CMK (cell line): ENCODE results near the gene NID2.

Experiments used
- DNase-seq: peaks from one replicate; pipeline ENCODE4 v3.0.0-alpha.2; 2010; ENCODE audit warnings: low read depth

NID2 gene

DNA sequence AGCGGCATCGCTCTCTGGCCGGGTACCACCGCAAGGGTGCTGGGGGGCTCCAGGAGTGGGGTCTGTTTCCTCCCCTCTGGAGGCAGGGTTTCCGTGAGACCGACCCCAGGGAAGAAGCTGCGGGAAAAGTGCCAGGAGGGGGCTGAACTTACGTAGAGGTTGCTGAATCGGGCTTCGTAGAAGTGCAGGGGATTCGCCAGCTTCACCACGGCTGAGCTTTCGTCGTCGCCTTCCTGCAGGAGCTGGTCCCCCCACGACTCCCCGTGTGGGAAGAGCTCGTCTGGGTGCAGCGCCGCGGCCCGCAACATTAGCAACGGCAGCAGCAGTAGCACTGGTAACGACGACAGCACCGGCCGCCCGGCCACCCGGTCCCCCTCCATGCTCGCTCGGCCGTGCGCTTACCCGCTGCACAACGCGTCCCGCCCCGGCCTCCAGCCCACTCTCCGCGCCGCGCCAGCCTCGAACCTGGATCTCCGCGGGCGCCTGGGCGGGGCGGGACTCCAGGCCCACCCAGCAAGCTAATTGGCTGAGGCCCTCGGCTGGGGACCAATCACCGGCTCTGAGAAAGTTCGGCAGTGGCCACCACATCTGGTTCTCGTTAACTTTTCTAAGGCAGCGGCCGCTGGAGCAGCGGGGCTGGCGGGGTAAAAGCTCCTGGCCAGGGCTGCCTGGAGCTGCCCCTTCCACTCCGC lies at the start of gene NID2:
TSS of gene NID2 (minus strand) at position 445 of the 692 bp plus-strand sequence. CDS start at position 380, 65 bp downstream.
- no peak for DNase-seq

DNA sequence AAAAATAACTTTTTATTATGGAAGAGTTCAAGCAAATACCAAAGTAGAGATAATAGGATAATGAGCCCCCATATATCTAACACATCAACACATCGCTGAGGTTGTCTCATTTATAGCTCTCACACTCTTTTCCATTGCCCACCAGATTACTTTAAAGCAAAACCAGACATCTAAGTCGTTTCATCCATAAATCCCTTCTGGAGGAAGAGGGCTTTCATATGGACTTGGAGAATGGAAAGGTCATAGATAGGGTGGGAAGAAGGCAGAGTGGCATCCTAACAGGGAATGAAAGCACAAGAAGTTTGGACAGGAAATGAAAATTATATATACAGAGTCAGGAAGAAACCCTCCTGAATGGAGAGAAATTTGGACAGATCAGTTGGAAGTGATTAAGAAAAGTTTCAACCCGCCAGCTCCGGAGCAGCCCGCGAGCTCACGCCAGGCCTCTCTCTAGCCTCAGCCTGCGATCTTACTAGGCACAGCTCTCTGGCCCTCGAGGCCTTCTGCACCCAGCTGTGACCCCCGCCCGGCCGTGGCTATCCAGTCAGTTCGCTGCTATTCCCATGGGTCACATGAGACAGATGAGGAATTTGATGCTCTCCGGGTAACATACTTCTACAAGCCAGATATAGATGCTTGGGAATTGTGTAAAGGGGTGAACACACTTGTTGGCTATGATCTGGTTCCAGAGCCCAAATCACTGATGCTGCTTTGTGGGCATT lies 48.4 kb upstream of the NID2 start:
- no peak for DNase-seq

DNA sequence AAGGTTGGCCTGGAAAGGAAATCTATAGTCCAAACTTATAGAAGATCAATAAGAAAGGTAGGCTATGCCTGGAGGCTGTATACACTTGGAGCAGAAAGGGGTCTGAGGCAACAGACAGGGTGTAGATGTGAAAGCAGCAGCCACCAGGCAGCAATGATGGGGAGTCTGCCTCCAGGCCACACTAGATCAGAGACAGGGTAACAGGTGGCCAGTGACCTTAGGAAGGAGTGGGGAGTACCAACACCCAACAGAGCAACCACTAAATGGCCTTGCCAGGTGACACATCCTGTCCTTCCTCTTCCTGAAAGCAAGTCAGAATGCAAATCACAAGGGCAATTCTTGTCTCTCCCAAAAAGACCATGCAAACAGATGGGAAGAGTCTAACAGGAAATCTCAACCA lies 46.4 kb upstream of the NID2 start:
- DNase-seq, result no peak

GRCh38 chr14:52112336-52113018 lies 43.6 kb upstream of the NID2 start:
- DNase-seq, result no peak

- no peak for DNase-seq
Measured at GRCh38 chr14:52111583-52111982, 42.7 kb upstream of the NID2 start.

- no peak for DNase-seq
Measured at GRCh38 chr14:52110441-52111086, 41.7 kb upstream of the NID2 start.

DNA sequence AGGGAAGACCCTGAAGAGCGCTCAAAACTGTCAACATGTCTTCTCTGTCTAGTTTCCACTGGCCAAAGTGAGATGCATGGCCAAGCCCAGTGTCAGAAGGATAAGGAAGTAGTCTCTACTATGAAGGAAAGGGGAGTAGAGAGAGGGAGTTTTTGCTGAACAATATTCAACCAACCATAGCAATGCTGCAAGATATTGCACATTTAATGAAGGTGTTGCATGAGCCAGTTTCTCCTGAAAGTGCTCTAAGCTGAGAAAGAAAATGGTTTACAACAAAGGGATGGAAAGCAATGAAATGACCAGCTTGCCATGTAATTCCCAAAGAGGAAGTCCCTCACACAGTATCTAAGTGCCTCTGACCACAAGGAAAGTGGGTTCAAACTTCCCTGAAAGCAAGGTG lies 40.0 kb upstream of the NID2 start:
- DNase-seq, result no peak

DNA sequence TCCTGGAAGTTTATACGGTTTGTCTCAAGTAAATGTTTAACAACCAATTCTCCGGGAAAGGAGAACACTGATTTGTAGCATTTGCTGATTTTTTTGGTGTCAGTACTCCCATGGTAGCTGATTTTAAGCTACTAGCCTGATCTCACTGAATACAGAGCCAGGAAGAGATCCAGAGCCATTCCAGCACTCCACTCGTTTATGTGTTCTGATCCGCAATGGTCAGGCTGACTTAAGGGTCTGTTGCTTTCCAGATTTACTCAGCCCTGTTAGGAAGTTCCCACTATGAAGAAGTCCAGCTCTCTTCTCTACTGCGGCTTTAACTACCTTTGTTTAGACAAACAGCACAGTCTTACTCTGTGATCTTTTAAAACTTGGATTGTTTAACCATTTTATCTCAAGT lies 38.0 kb upstream of the NID2 start:
- no peak for DNase-seq

DNA sequence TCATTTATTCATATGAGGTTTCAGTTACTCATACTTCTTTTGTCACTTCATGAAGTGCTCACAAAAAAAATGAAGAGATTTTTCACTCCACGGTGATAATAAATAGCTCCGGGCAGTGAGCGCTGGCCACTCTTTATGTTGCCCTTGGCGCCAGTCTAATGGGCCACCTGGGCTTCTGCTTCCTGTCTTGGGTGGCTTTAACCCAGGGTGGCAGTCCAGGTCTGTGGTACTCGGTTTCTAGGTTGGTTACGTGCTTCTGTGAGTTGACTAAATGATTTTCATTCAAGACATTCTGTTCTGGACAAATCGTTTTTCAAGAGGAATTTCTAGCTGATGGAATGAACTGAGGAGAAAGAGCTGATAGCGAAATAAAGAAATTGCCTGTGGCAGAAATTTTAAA lies 34.6 kb upstream of the NID2 start:
- no peak for DNase-seq

DNA sequence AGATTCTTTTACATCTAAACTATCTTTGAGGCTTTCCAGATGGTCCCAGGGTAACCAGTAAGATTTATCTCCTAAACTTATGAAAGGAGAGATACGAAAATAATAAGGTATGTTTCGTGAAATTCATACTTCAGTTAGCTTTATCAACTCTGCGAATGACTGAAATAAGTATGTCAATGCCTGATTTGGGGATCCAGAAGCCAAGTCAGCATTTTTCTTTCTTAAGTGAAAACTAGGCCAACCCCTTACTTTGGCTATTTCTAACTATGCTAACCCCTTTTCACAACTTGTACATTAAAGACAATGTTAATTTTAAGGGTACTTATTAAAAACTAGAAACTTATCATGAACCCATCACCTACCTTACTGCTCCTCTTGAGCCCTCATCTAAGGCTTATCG lies 26.9 kb upstream of the NID2 start:
- DNase-seq, result no peak

- no peak for DNase-seq
Measured at GRCh38 chr14:52095336-52095735, 26.5 kb upstream of the NID2 start.

GRCh38 chr14:52094546-52095271 lies 25.9 kb upstream of the NID2 start:
- DNase-seq, result no peak

- DNase-seq, result no peak
Measured at GRCh38 chr14:52091928-52092327, 23.1 kb upstream of the NID2 start.

- DNase-seq, result no peak
Measured at GRCh38 chr14:52090936-52091335, 22.1 kb upstream of the NID2 start.

DNA sequence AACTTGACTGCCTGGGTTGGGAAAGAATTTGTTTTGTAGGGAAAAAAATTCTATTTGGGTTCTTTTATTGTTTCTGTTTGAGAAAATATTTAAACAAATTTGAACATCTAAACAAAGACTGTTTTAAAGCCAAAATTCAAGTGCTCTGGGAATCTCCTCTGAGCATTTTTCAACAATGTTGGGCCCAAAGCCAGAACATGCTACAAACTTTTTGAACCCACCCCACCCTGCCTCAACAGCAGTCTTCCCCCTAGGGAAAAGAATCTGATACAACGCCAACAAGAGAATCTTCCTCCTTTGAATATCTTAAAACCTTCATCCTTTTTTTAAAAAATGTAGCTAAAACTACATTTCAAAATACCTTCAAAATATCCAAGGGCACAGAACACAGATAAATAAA lies 20.4 kb upstream of the NID2 start:
- DNase-seq, result no peak

- DNase-seq, result no peak
Measured at GRCh38 chr14:52086711-52087110, 17.9 kb upstream of the NID2 start.

GRCh38 chr14:52082903-52083302 lies 14.0 kb upstream of the NID2 start:
- no peak for DNase-seq

- no peak for DNase-seq
Measured at GRCh38 chr14:52081964-52082363, 13.1 kb upstream of the NID2 start.

GRCh38 chr14:52080808-52081755 lies 12.2 kb upstream of the NID2 start:
- no peak for DNase-seq

DNA sequence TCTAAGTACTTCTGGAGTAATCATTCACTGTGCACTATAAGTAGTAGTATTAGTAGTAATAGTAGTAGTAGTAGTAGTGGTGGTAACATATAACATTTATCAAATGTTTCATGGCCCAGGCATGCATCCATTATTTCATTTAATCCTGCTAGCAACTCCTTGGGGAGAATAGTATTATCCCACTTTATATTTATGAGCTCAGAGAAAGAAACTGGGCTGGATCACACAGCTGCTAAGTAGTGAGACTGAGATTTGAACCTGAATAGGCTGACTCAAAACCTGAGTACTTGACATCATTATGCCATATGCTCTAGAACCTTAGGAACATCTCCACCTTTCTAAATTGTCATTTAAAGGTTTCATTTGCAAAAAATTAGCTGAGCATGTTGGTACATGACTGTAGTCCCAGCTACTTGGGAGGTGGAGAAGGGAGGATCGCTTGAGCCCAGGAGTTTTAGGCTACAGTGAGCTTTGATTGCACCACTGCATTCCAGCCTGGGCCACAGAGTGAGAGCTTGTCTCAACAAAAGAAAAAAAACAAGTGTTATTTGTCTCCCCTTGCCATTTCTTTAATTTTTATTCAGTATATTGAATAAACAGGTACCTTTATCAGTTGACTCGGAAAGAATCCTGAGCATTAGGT lies 11.4 kb upstream of the NID2 start:
- DNase-seq, result no peak
